ENCODE measurements around the gene NFASC.

GRCh38 chr1:205067031-205067430 is 196.4 kb downstream of the NFASC start:
- TF ChIP-seq EZH2phosphoT487 (IDR thresholded peaks at IDR 0.05; ENCODE audit: insufficient read depth, low read depth) (no peak), EZH2 (IDR thresholded peaks at IDR 0.05; ENCODE audit: insufficient read depth, poor library complexity, severe bottlenecking) (no peak)

Data from GM23248 (cell line).